Dermis microvascular lymphatic vessel endothelial cell (primary cell): Measurements from ENCODE around the gene ROBO2. TPM values are rescaled to one million over a fixed set of nuclear protein-coding genes. Genes with fewer than 3 reads are reported as not detected.

ENCODE experiments used
- DNase-seq, 2 donors: peaks; one replicate each; pipeline versions ENCODE4 v3.0.0 to v3.0.0-alpha.2; 2010; ENCODE audit warnings: low read depth in 2 of 2
- total RNA-seq: library from RNA; depleted of rRNA; stranded (reverse); fragments of >200 nt; gene quantifications from 2 replicates; pipeline ENCODE4 v1.2.1, GENCODE V29; 2014

The ROBO2 gene
- total RNA-seq, 1 donor from 2014 or later = under 0.01 TPM

- no peak for DNase-seq
These were observed 13.1 kb downstream of the ROBO2 start for GRCh38 chr3:77052733-77053670.

GRCh38 chr3:77053795-77054194 lies 13.9 kb downstream of the ROBO2 start:
- no peak for DNase-seq

GRCh38 chr3:77055841-77056341 lies 16.0 kb downstream of the ROBO2 start:
- no peak for DNase-seq

- no peak for DNase-seq
These were observed 19.5 kb downstream of the ROBO2 start for GRCh38 chr3:77059354-77059753.

- no peak for DNase-seq
These were observed 23.5 kb downstream of the ROBO2 start for GRCh38 chr3:77063423-77063822.

- DNase-seq = no peak
These were observed 25.9 kb downstream of the ROBO2 start for GRCh38 chr3:77065750-77066149.

GRCh38 chr3:77066829-77067228 lies 26.9 kb downstream of the ROBO2 start:
- no peak for DNase-seq

- DNase-seq = no peak
These were observed 28.9 kb downstream of the ROBO2 start for GRCh38 chr3:77068808-77069207.

GRCh38 chr3:77071364-77071763 lies 31.5 kb downstream of the ROBO2 start:
- DNase-seq = no peak

GRCh38 chr3:77071809-77072208 lies 31.9 kb downstream of the ROBO2 start:
- DNase-seq = no peak

GRCh38 chr3:77072232-77072631 lies 32.3 kb downstream of the ROBO2 start:
- no peak for DNase-seq

GRCh38 chr3:77078279-77078678 lies 38.4 kb downstream of the ROBO2 start:
- no peak for DNase-seq

- no peak for DNase-seq
These were observed 40.2 kb downstream of the ROBO2 start for GRCh38 chr3:77079988-77080610.

GRCh38 chr3:77081240-77081661 lies 41.4 kb downstream of the ROBO2 start:
- DNase-seq = no peak

- no peak for DNase-seq
These were observed 44.6 kb downstream of the ROBO2 start for GRCh38 chr3:77084511-77084910.

GRCh38 chr3:77086408-77086807 lies 46.5 kb downstream of the ROBO2 start:
- no peak for DNase-seq

GRCh38 chr3:77091809-77092208 lies 51.9 kb downstream of the ROBO2 start:
- DNase-seq = no peak

- no peak for DNase-seq
These were observed 53.2 kb downstream of the ROBO2 start for GRCh38 chr3:77093101-77093500.

GRCh38 chr3:77096145-77096544 lies 56.2 kb downstream of the ROBO2 start:
- no peak for DNase-seq

GRCh38 chr3:77096966-77097890 lies 57.3 kb downstream of the ROBO2 start:
- DNase-seq = no peak

- DNase-seq = no peak
These were observed 63.3 kb downstream of the ROBO2 start for GRCh38 chr3:77102951-77103769.
